Measurements from ENCODE around the gene NT5C1A.

NT5C1A gene

DNA sequence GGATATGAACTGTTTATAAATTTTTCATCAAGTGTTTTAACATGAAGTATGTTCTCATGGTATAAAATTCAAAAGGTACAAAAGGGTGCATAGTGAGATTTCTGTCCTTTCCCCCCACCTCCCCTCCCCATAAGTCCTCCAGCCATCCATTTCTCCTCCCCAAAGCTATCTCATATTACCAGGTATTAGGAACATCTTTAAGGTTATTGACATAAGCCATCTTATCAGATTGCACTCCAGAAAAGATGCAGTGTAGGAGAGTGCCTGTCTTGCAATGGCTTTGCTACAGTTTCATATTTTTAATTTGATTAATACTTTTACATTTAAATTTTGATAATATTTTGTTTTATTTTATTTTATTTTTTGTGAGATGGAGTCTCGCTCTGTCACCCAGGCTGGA, 32.9 kb upstream of the NT5C1A start:
- Histone ChIP-seq H3K18ac (ENCODE audit: low read depth in 1 of 2, low read length in 2 of 2) (no peak overlapping the region), H2BK5ac (ENCODE audit: low read depth, low read length, poor library complexity, severe bottlenecking) (no peak overlapping the region), H4K91ac (ENCODE audit: low read length) (no peak overlapping the region), H3K9ac (ENCODE audit: low read length) (no peak overlapping the region), H3K79me1 (replicated peaks; ENCODE audit: low read length, poor library complexity, severe bottlenecking) (no peaks in the 10 kb centered on the region), H2BK15ac (ENCODE audit: low read depth, poor library complexity, severe bottlenecking) (no peak overlapping the region), H3K27ac (ENCODE audit: low read length, poor library complexity, severe bottlenecking) (no peak overlapping the region), H3K4me1 (ENCODE audit: control insufficient read depth, insufficient read depth, low read depth, low read length) (no peaks in the 10 kb centered on the region), H3K14ac (ENCODE audit: low read length in 2 of 2) (no peak overlapping the region), H2BK12ac (ENCODE audit: low read length in 2 of 2) (no peak overlapping the region), H2AFZ (ENCODE audit: low read depth, low read length) (no peak overlapping the region), H4K8ac (ENCODE audit: low read length) (no peak overlapping the region), H3K27me3 (ENCODE audit: control insufficient read depth in 1 of 2, insufficient read depth in 1 of 2, low read length in 2 of 2) (peaks cover 50 to 70% of the 10 kb centered on the region in 2 experiments), H3K9me3 (ENCODE audit: control insufficient read depth, low read length) (no peaks in the 10 kb centered on the region), H2AK5ac (ENCODE audit: low read length, severe bottlenecking) (no peak overlapping the region), H3K23ac (ENCODE audit: low read length in 2 of 2) (no peak overlapping the region), H3K36me3 (ENCODE audit: control insufficient read depth in 1 of 2, insufficient read depth in 2 of 2, low read depth in 1 of 2, low read length in 2 of 2) (no peaks in the 10 kb centered on the region), H3K4me2 (ENCODE audit: low read length, poor library complexity, severe bottlenecking) (no peak overlapping the region), H3K4me3 (ENCODE audit: insufficient read depth in 1 of 2, low read depth in 1 of 2, low read length in 2 of 2) (no peak overlapping the region), H2BK120ac (ENCODE audit: low read depth, low read length) (no peak overlapping the region), H3K4ac (ENCODE audit: low read depth in 1 of 2, low read length in 2 of 2) (no peak overlapping the region)
- no peak for DNase-seq
- 79% methylated on average over 1 of the region's 1 CpG for WGBS

DNA sequence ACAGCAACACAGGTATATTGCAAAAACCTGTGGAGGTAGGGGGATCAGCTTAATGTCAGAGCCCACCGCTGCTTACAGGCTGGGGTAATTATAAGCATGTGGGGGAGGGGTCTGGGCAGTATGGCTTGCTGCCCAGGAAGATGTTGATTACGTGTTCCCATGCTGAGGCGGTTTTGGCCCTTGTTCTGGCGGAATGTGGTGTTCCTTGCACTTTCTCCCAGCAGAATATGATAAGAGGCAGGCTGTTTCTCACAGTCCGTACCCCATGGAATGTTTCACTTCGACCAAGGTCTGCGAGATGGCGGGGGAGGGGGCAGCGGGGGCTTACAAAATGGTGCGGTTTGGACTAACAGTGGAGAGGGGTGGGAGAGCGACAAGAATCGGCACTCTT, 29.1 kb upstream of the NT5C1A start:
- H2AK5ac ChIP-seq (ENCODE audit: low read length, severe bottlenecking): no peak overlapping the region
- H3K4me1 ChIP-seq (ENCODE audit: control insufficient read depth, insufficient read depth, low read depth, low read length): no peaks in the 10 kb centered on the region
- no peak overlapping the region for H2BK15ac ChIP-seq (ENCODE audit: low read depth, poor library complexity, severe bottlenecking)
- H2BK120ac ChIP-seq (ENCODE audit: low read depth, low read length): no peak overlapping the region
- DNase-seq: peak; percentile 41
- H3K18ac ChIP-seq (ENCODE audit: low read depth in 1 of 2, low read length in 2 of 2): no peak overlapping the region
- H3K4ac ChIP-seq (ENCODE audit: low read depth in 1 of 2, low read length in 2 of 2): no peak overlapping the region
- H3K14ac ChIP-seq (ENCODE audit: low read length in 2 of 2): no peak overlapping the region
- no peak overlapping the region for H3K23ac ChIP-seq (ENCODE audit: low read length in 2 of 2)
- no peak overlapping the region for H2BK5ac ChIP-seq (ENCODE audit: low read depth, low read length, poor library complexity, severe bottlenecking)
- H2BK12ac ChIP-seq (ENCODE audit: low read length in 2 of 2): no peak overlapping the region
- H3K27ac ChIP-seq (ENCODE audit: low read length, poor library complexity, severe bottlenecking): no peak overlapping the region
- no peak overlapping the region for H4K8ac ChIP-seq (ENCODE audit: low read length)
- H3K4me2 ChIP-seq (ENCODE audit: low read length, poor library complexity, severe bottlenecking): no peak overlapping the region
- H3K9me3 ChIP-seq (ENCODE audit: control insufficient read depth, low read length): peaks cover 8% of the 10 kb centered on the region
- H2AFZ ChIP-seq (ENCODE audit: low read depth, low read length): no peak overlapping the region
- H4K91ac ChIP-seq (ENCODE audit: low read length): no peak overlapping the region
- peak overlapping the region in 1 of 2 experiments; percentile 18 for H3K4me3 ChIP-seq (ENCODE audit: insufficient read depth in 1 of 2, low read depth in 1 of 2, low read length in 2 of 2)
- no peak overlapping the region for H3K9ac ChIP-seq (ENCODE audit: low read length)
- 20% methylated on average over 10 of the region's 12 CpGs for WGBS
- H3K79me1 ChIP-seq (replicated peaks; ENCODE audit: low read length, poor library complexity, severe bottlenecking): no peaks in the 10 kb centered on the region
- H3K27me3 ChIP-seq (ENCODE audit: control insufficient read depth in 1 of 2, insufficient read depth in 1 of 2, low read length in 2 of 2): peaks cover 66 to 73% of the 10 kb centered on the region in 2 experiments
- H3K36me3 ChIP-seq (ENCODE audit: control insufficient read depth in 1 of 2, insufficient read depth in 2 of 2, low read depth in 1 of 2, low read length in 2 of 2): no peaks in the 10 kb centered on the region

GRCh38 chr1:39700348-39700747, 28.4 kb upstream of the NT5C1A start:
- no peak overlapping the region for H2AFZ ChIP-seq (ENCODE audit: low read depth, low read length)
- H4K91ac ChIP-seq (ENCODE audit: low read length): no peak overlapping the region
- H3K36me3 ChIP-seq (ENCODE audit: control insufficient read depth in 1 of 2, insufficient read depth in 2 of 2, low read depth in 1 of 2, low read length in 2 of 2): no peaks in the 10 kb centered on the region
- H3K79me1 ChIP-seq (replicated peaks; ENCODE audit: low read length, poor library complexity, severe bottlenecking): no peaks in the 10 kb centered on the region
- no peak overlapping the region for H2BK5ac ChIP-seq (ENCODE audit: low read depth, low read length, poor library complexity, severe bottlenecking)
- no peak overlapping the region for H2BK120ac ChIP-seq (ENCODE audit: low read depth, low read length)
- H3K4ac ChIP-seq (ENCODE audit: low read depth in 1 of 2, low read length in 2 of 2): no peak overlapping the region
- no peaks in the 10 kb centered on the region for H3K4me1 ChIP-seq (ENCODE audit: control insufficient read depth, insufficient read depth, low read depth, low read length)
- H3K4me2 ChIP-seq (ENCODE audit: low read length, poor library complexity, severe bottlenecking): no peak overlapping the region
- H3K18ac ChIP-seq (ENCODE audit: low read depth in 1 of 2, low read length in 2 of 2): no peak overlapping the region
- no peak overlapping the region for H2AK5ac ChIP-seq (ENCODE audit: low read length, severe bottlenecking)
- H3K27me3 ChIP-seq (ENCODE audit: control insufficient read depth in 1 of 2, insufficient read depth in 1 of 2, low read length in 2 of 2): peaks cover 68 to 76% of the 10 kb centered on the region in 2 experiments
- no peak overlapping the region for H3K14ac ChIP-seq (ENCODE audit: low read length in 2 of 2)
- H3K4me3 ChIP-seq (ENCODE audit: insufficient read depth in 1 of 2, low read depth in 1 of 2, low read length in 2 of 2): no peak overlapping the region
- 74% methylated on average over 2 of the region's 3 CpGs for WGBS
- H3K23ac ChIP-seq (ENCODE audit: low read length in 2 of 2): no peak overlapping the region
- DNase-seq: no peak
- peaks cover 8% of the 10 kb centered on the region for H3K9me3 ChIP-seq (ENCODE audit: control insufficient read depth, low read length)
- H4K8ac ChIP-seq (ENCODE audit: low read length): no peak overlapping the region
- no peak overlapping the region for H2BK15ac ChIP-seq (ENCODE audit: low read depth, poor library complexity, severe bottlenecking)
- H2BK12ac ChIP-seq (ENCODE audit: low read length in 2 of 2): no peak overlapping the region
- no peak overlapping the region for H3K9ac ChIP-seq (ENCODE audit: low read length)
- H3K27ac ChIP-seq (ENCODE audit: low read length, poor library complexity, severe bottlenecking): no peak overlapping the region

GRCh38 chr1:39699419-39699818, 27.5 kb upstream of the NT5C1A start:
- Histone ChIP-seq H3K14ac (ENCODE audit: low read length in 2 of 2) (no peak overlapping the region), H4K91ac (ENCODE audit: low read length) (no peak overlapping the region), H3K27ac (ENCODE audit: low read length, poor library complexity, severe bottlenecking) (no peak overlapping the region), H4K8ac (ENCODE audit: low read length) (no peak overlapping the region), H3K27me3 (ENCODE audit: control insufficient read depth in 1 of 2, insufficient read depth in 1 of 2, low read length in 2 of 2) (peaks cover 76 to 85% of the 10 kb centered on the region in 2 experiments), H3K23ac (ENCODE audit: low read length in 2 of 2) (no peak overlapping the region), H2BK5ac (ENCODE audit: low read depth, low read length, poor library complexity, severe bottlenecking) (no peak overlapping the region), H3K18ac (ENCODE audit: low read depth in 1 of 2, low read length in 2 of 2) (no peak overlapping the region), H2BK12ac (ENCODE audit: low read length in 2 of 2) (no peak overlapping the region), H3K36me3 (ENCODE audit: control insufficient read depth in 1 of 2, insufficient read depth in 2 of 2, low read depth in 1 of 2, low read length in 2 of 2) (no peaks in the 10 kb centered on the region), H3K4me2 (ENCODE audit: low read length, poor library complexity, severe bottlenecking) (no peak overlapping the region), H3K9me3 (ENCODE audit: control insufficient read depth, low read length) (peaks cover 8% of the 10 kb centered on the region), H2BK15ac (ENCODE audit: low read depth, poor library complexity, severe bottlenecking) (no peak overlapping the region), H2AFZ (ENCODE audit: low read depth, low read length) (no peak overlapping the region), H3K79me1 (replicated peaks; ENCODE audit: low read length, poor library complexity, severe bottlenecking) (no peaks in the 10 kb centered on the region), H2AK5ac (ENCODE audit: low read length, severe bottlenecking) (no peak overlapping the region), H3K4me3 (ENCODE audit: insufficient read depth in 1 of 2, low read depth in 1 of 2, low read length in 2 of 2) (no peak overlapping the region), H2BK120ac (ENCODE audit: low read depth, low read length) (no peak overlapping the region), H3K4ac (ENCODE audit: low read depth in 1 of 2, low read length in 2 of 2) (no peak overlapping the region), H3K4me1 (ENCODE audit: control insufficient read depth, insufficient read depth, low read depth, low read length) (no peaks in the 10 kb centered on the region), H3K9ac (ENCODE audit: low read length) (no peak overlapping the region)
- WGBS: 97% methylated on average over 2 of the region's 3 CpGs
- DNase-seq: no peak
